ENCODE data around the gene SIGLEC7.

SIGLEC7 gene

GRCh38 chr19:51127032-51127431, 15.1 kb upstream of the SIGLEC7 start:
- H3K27ac ChIP-seq (ENCODE audit: extremely low read depth, low read depth, low read length), result no peak overlapping the region
- no peaks in the 10 kb centered on the region for H3K36me3 ChIP-seq (ENCODE audit: control insufficient read depth in 2 of 2, insufficient read depth in 1 of 2, low read length in 2 of 2)
- TF ChIP-seq ZNF10 (tag by site-specific recombination; IDR thresholded peaks at IDR 0.05) (no peak), ZNF426 (tag by site-specific recombination; IDR thresholded peaks at IDR 0.05) (no peak), ZNF133 (tag by site-specific recombination; IDR thresholded peaks at IDR 0.05) (no peak), ZNF302 (tag by site-specific recombination; IDR thresholded peaks at IDR 0.05; ENCODE audit: low read depth) (no peak), ZNF510 (tag by site-specific recombination; IDR thresholded peaks at IDR 0.05; ENCODE audit: insufficient replicate concordance) (no peak)
- ChIA-PET POLR2A (no interaction called here), CTCF (interaction anchor here (0.6 kb wide), 1 partner anchor 311 kb away, joined by 4 read pairs; no protein-coding TSS in a partner anchor)
- H3K9me3 ChIP-seq (ENCODE audit: control insufficient read depth, insufficient read depth, low read depth, low read length), result no peaks in the 10 kb centered on the region
- H3K4me3 ChIP-seq (ENCODE audit: low read depth, low read length), result no peak overlapping the region
- peaks cover 12% of the 10 kb centered on the region for H3K4me1 ChIP-seq (ENCODE audit: control insufficient read depth, insufficient read depth, low read length)

DNA sequence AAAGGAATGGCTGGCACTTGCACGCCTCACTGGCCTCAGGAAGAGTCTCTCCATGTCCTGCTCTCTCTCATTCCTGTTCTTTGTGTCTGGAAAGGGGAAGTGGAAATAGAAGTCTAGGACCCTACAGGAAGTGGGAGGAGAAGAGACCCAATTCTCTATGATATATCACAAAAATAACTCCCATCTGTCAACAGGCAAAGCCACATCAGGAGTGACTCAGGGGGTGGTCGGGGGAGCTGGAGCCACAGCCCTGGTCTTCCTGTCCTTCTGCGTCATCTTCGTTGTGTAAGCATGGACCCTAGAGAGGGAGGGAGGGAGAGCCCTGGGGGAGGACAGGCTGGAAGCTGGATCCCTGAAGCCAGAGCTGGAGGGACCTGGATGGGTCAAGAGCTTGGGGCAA, 14.3 kb upstream of the SIGLEC7 start:
- CTCF ChIA-PET, result interaction anchor here (0.6 kb wide), 1 partner anchor 311 kb away, joined by 4 read pairs; no protein-coding TSS in a partner anchor
- TF ChIP-seq ZNF670 (tag by site-specific recombination; IDR thresholded peaks at IDR 0.05; ENCODE audit: low read depth) (no peak), KLF16 (tag by site-specific recombination; IDR thresholded peaks at IDR 0.05) (no peak), ZNF549 (tag by site-specific recombination; IDR thresholded peaks at IDR 0.05) (no peak), ZNF830 (tag by site-specific recombination; IDR thresholded peaks at IDR 0.05; ENCODE audit: low read depth) (no peak), ZSCAN16 (tag by site-specific recombination; IDR thresholded peaks at IDR 0.05) (no peak), ZNF692 (tag by site-specific recombination; IDR thresholded peaks at IDR 0.05) (no peak), ZNF639 (tag by site-specific recombination; IDR thresholded peaks at IDR 0.05) (no peak), KLF1 (tag by site-specific recombination; IDR thresholded peaks at IDR 0.05) (no peak), ZNF792 (tag by site-specific recombination; IDR thresholded peaks at IDR 0.05) (no peak), ZNF623 (tag by site-specific recombination; IDR thresholded peaks at IDR 0.05) (no peak)
- TF ChIP-seq, protein P1, sequence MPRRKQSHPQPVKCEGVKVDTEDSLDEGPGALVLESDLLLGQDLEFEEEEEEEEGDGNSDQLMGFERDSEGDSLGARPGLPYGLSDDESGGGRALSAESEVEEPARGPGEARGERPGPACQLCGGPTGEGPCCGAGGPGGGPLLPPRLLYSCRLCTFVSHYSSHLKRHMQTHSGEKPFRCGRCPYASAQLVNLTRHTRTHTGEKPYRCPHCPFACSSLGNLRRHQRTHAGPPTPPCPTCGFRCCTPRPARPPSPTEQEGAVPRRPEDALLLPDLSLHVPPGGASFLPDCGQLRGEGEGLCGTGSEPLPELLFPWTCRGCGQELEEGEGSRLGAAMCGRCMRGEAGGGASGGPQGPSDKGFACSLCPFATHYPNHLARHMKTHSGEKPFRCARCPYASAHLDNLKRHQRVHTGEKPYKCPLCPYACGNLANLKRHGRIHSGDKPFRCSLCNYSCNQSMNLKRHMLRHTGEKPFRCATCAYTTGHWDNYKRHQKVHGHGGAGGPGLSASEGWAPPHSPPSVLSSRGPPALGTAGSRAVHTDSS (tag by site-specific recombination; IDR thresholded peaks at IDR 0.05), result no peak
- TF ChIP-seq, protein P2, sequence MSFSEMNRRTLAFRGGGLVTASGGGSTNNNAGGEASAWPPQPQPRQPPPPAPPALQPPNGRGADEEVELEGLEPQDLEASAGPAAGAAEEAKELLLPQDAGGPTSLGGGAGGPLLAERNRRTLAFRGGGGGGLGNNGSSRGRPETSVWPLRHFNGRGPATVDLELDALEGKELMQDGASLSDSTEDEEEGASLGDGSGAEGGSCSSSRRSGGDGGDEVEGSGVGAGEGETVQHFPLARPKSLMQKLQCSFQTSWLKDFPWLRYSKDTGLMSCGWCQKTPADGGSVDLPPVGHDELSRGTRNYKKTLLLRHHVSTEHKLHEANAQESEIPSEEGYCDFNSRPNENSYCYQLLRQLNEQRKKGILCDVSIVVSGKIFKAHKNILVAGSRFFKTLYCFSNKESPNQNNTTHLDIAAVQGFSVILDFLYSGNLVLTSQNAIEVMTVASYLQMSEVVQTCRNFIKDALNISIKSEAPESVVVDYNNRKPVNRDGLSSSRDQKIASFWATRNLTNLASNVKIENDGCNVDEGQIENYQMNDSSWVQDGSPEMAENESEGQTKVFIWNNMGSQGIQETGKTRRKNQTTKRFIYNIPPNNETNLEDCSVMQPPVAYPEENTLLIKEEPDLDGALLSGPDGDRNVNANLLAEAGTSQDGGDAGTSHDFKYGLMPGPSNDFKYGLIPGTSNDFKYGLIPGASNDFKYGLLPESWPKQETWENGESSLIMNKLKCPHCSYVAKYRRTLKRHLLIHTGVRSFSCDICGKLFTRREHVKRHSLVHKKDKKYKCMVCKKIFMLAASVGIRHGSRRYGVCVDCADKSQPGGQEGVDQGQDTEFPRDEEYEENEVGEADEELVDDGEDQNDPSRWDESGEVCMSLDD (tag by site-specific recombination; IDR thresholded peaks at IDR 0.05), result no peak
- H3K36me3 ChIP-seq (ENCODE audit: control insufficient read depth in 2 of 2, insufficient read depth in 1 of 2, low read length in 2 of 2), result no peaks in the 10 kb centered on the region
- H3K4me3 ChIP-seq (ENCODE audit: low read depth, low read length), result no peak overlapping the region
- peaks cover 12% of the 10 kb centered on the region for H3K4me1 ChIP-seq (ENCODE audit: control insufficient read depth, insufficient read depth, low read length)
- no peaks in the 10 kb centered on the region for H3K9me3 ChIP-seq (ENCODE audit: control insufficient read depth, insufficient read depth, low read depth, low read length)
- H3K27ac ChIP-seq (ENCODE audit: extremely low read depth, low read depth, low read length), result no peak overlapping the region
- POLR2A ChIA-PET, result no interaction called here

Measured in HEK293 (cell line).